ENCODE results near the gene SPRR1B.

- TF ChIP-seq EP300 (IDR thresholded peaks at IDR 0.05; ENCODE audit: low read depth), result no peak
- TF ChIP-seq, protein P1, sequence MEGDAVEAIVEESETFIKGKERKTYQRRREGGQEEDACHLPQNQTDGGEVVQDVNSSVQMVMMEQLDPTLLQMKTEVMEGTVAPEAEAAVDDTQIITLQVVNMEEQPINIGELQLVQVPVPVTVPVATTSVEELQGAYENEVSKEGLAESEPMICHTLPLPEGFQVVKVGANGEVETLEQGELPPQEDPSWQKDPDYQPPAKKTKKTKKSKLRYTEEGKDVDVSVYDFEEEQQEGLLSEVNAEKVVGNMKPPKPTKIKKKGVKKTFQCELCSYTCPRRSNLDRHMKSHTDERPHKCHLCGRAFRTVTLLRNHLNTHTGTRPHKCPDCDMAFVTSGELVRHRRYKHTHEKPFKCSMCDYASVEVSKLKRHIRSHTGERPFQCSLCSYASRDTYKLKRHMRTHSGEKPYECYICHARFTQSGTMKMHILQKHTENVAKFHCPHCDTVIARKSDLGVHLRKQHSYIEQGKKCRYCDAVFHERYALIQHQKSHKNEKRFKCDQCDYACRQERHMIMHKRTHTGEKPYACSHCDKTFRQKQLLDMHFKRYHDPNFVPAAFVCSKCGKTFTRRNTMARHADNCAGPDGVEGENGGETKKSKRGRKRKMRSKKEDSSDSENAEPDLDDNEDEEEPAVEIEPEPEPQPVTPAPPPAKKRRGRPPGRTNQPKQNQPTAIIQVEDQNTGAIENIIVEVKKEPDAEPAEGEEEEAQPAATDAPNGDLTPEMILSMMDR (IDR thresholded peaks at IDR 0.05), result no peak
Observed at GRCh38 chr1:152998476-152998875, 32.5 kb upstream of the SPRR1B start.

Measured in transverse colon (tissue), 3 donors.